OCI-LY3 (cell line): Measurements from ENCODE around the gene LRRC39.

Experiments used
- H2AFZ ChIP-seq: fragments of 200-600, 300-600 bp; shearing (Covaris generic); 2 replicates; pipeline ENCODE4 v1.6.0; 2014; ENCODE audit warnings: antibody characterized with exemption, low read depth, low read length
- H3K27ac ChIP-seq: fragments of 200-600, 300-600 bp; sonication (generic); 2 replicates; pipeline ENCODE4 v1.5.1; 2014; ENCODE audit warnings: mild to moderate bottlenecking, low read length, moderate library complexity, mixed read lengths
- H3K27me3 ChIP-seq: fragments of 200-600, 300-600 bp; sonication (generic); 2 replicates; pipeline ENCODE4 v1.6.1; 2014; ENCODE audit warnings: low read depth, low read length, mixed read lengths
- H3K36me3 ChIP-seq: fragments of 200-600, 300-600 bp; sonication (generic); replicated peaks from 2 replicates; pipeline ENCODE3; 2014; ENCODE audit warnings: low read depth, low read length, mixed read lengths
- H3K4me1 ChIP-seq: fragments of 300-600, 200-600 bp; sonication (generic); 2 replicates; pipeline ENCODE4 v1.6.1; 2014; ENCODE audit warnings: low read length, mixed read lengths
- H3K4me2 ChIP-seq: fragments of 200-600, 300-600 bp; sonication (generic); 2 replicates; pipeline ENCODE4 v1.6.1; 2014; ENCODE audit warnings: low read length, mixed read lengths
- H3K4me3 ChIP-seq: fragments of 300-600, 200-600 bp; sonication (generic); 2 replicates; pipeline ENCODE4 v1.5.1; 2014; ENCODE audit warnings: antibody characterized with exemption, mild to moderate bottlenecking, low read length, moderate library complexity
- H3K79me2 ChIP-seq: fragments of 300-600, 200-600 bp; shearing (Covaris generic); 2 replicates; pipeline ENCODE4 v1.6.1; 2014; ENCODE audit warnings: mild to moderate bottlenecking, low read length, mixed read lengths
- H3K9ac ChIP-seq: fragments of 300-600, 200-600 bp; shearing (Covaris generic); 2 replicates; pipeline ENCODE4 v1.6.0; 2014; ENCODE audit warnings: mild to moderate bottlenecking, low read length, moderate library complexity
- H3K9me3 ChIP-seq: fragments of 200-600, 300-600 bp; shearing (Covaris generic); 2 replicates; pipeline ENCODE4 v1.6.1; 2014; ENCODE audit warnings: low read length, mixed read lengths; ENCODE audit not compliant: insufficient read depth
- H4K20me1 ChIP-seq: fragments of 200-600, 300-600 bp; sonication (generic); 2 replicates; pipeline ENCODE4 v1.6.1; 2016; ENCODE audit warnings: low read length, mixed read lengths; ENCODE audit not compliant: insufficient read depth
- EZH2phosphoT487 ChIP-seq: fragments of 200-600 bp; shearing (Covaris generic); IDR thresholded peaks from 2 replicates; pipeline ENCODE4 v1.6.1; 2018; ENCODE audit warnings: antibody characterized with exemption, mixed run types, low read depth
- TF ChIP-seq, protein P1 (sequence below): fragments of 200-600, 300-600 bp; sonication (generic); IDR thresholded peaks from 2 replicates; pipeline ENCODE4 v1.5.1; 2014; ENCODE audit warnings: antibody characterized with exemption, low read length, low read depth

LRRC39 gene

GRCh38 chr1:100137602-100138001 is 40.5 kb downstream of the LRRC39 start:
- H3K36me3 ChIP-seq = no peaks in the 10 kb centered on the region
- TF ChIP-seq, protein P1, sequence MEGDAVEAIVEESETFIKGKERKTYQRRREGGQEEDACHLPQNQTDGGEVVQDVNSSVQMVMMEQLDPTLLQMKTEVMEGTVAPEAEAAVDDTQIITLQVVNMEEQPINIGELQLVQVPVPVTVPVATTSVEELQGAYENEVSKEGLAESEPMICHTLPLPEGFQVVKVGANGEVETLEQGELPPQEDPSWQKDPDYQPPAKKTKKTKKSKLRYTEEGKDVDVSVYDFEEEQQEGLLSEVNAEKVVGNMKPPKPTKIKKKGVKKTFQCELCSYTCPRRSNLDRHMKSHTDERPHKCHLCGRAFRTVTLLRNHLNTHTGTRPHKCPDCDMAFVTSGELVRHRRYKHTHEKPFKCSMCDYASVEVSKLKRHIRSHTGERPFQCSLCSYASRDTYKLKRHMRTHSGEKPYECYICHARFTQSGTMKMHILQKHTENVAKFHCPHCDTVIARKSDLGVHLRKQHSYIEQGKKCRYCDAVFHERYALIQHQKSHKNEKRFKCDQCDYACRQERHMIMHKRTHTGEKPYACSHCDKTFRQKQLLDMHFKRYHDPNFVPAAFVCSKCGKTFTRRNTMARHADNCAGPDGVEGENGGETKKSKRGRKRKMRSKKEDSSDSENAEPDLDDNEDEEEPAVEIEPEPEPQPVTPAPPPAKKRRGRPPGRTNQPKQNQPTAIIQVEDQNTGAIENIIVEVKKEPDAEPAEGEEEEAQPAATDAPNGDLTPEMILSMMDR = no peak
- TF ChIP-seq EZH2phosphoT487 = no peak
- no peaks in the 10 kb centered on the region for H3K27me3 ChIP-seq
- H4K20me1 ChIP-seq = no peaks in the 10 kb centered on the region
- H3K9me3 ChIP-seq = no peaks in the 10 kb centered on the region
- H3K79me2 ChIP-seq = peaks cover 22% of the 10 kb centered on the region
- H3K9ac ChIP-seq = no peak overlapping the region
- peaks cover 11% of the 10 kb centered on the region for H3K4me1 ChIP-seq
- H3K27ac ChIP-seq = no peak overlapping the region
- H2AFZ ChIP-seq = no peak overlapping the region
- no peak overlapping the region for H3K4me2 ChIP-seq
- H3K4me3 ChIP-seq = no peak overlapping the region

DNA sequence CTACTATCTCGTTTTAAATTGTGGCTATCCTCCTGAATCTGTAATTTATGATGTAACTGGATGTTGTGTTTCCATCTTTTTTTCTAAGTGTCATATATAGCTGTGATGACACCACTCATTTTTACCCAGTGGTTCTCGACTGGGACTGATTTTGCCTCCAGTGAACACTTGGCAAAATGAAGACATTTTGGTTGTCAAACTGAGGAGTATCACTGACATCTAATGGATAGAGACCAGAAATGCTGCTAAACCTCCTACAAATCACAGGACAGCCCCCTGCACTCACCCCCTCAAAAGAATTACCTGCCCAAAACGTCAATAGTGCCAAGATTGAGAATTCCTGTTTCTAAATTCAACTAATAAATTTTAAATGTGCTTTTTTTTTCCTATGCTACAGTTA is 43.2 kb downstream of the LRRC39 start:
- Histone ChIP-seq H3K27me3 (no peaks in the 10 kb centered on the region), H3K79me2 (peaks cover 49% of the 10 kb centered on the region), H3K36me3 (no peaks in the 10 kb centered on the region), H3K4me1 (peaks cover 21% of the 10 kb centered on the region), H3K27ac (no peak overlapping the region), H3K4me2 (no peak overlapping the region), H3K9me3 (no peaks in the 10 kb centered on the region), H3K9ac (no peak overlapping the region), H2AFZ (no peak overlapping the region), H4K20me1 (no peaks in the 10 kb centered on the region), H3K4me3 (no peak overlapping the region)
- TF ChIP-seq, protein P1 = peak; percentile 20
- TF ChIP-seq EZH2phosphoT487 = no peak

GRCh38 chr1:100132566-100133477 is 45.2 kb downstream of the LRRC39 start, which contains the start of the genes SASS6 and TRMT13:
Gene SASS6, minus strand, starts transcription at chr1:100132930. Its CDS starts 116 bp downstream, at chr1:100132814.
Gene TRMT13, plus strand, starts transcription at chr1:100133163. Its CDS starts 6 bp downstream, at chr1:100133169.
- Histone ChIP-seq H3K27me3 (no peaks in the 10 kb centered on the region), H3K4me3 (peak within 1 kb of the TSS; percentile 90), H3K4me2 (peak within 1 kb of the TSS; percentile 96), H3K36me3 (no peaks in the 10 kb centered on the region), H2AFZ (peak within 1 kb of the TSS; percentile 91), H4K20me1 (no peaks in the 10 kb centered on the region), H3K27ac (peak within 1 kb of the TSS; percentile 59), H3K79me2 (peaks cover 68% of the 10 kb centered on the region), H3K4me1 (peaks cover 23% of the 10 kb centered on the region), H3K9ac (peak within 1 kb of the TSS; percentile 85), H3K9me3 (no peaks in the 10 kb centered on the region)
- TF ChIP-seq EZH2phosphoT487 = no peak
- TF ChIP-seq, protein P1 = no peak

DNA sequence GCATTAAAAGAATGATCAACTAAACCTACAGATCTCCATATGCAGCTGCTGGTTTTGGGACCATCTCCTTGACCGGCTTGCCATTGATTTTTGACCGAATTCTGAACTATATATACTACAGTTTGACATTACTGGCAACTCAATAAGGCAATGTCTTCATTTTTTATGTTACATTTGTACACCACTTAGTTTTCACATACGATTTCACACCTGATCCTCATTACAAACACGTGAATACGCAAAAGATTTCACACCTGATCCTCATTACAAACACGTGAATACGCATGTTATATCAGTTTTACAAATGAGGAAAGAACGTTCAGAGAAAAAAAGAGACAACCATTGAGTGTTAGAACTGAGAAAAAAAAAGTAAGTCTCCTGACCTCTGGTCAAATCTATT is 46.4 kb downstream of the LRRC39 start:
- no peak overlapping the region for H3K27ac ChIP-seq
- H3K9ac ChIP-seq = peak overlapping the region; percentile 85
- H3K79me2 ChIP-seq = peaks cover 78% of the 10 kb centered on the region
- no peaks in the 10 kb centered on the region for H4K20me1 ChIP-seq
- H3K36me3 ChIP-seq = no peaks in the 10 kb centered on the region
- no peaks in the 10 kb centered on the region for H3K27me3 ChIP-seq
- peak overlapping the region; percentile 96 for H3K4me2 ChIP-seq
- no peak for TF ChIP-seq EZH2phosphoT487
- TF ChIP-seq, protein P1 = no peak
- no peaks in the 10 kb centered on the region for H3K9me3 ChIP-seq
- peaks cover 23% of the 10 kb centered on the region for H3K4me1 ChIP-seq
- H3K4me3 ChIP-seq = peak overlapping the region; percentile 90
- H2AFZ ChIP-seq = no peak overlapping the region
